Activated naive CD8-positive, alpha-beta T cell (primary cell): ENCODE data around the gene ELP1.
"Not testable (repeated sequence)": the region's sequence is repeated elsewhere in the genome, so short reads cannot be mapped to it uniquely, and the experiment has no call there.

Experiments used
- H3K27ac Mint-ChIP-seq: one replicate; pipeline ENCODE4 v1.8.0; 2021; ENCODE audit warnings: mixed read lengths
- H3K27me3 Mint-ChIP-seq: one replicate; pipeline ENCODE4 v1.8.0; 2021; ENCODE audit warnings: mixed read lengths
- H3K36me3 Mint-ChIP-seq: one replicate; pipeline ENCODE4 v1.8.0; 2021; ENCODE audit warnings: mixed read lengths
- H3K4me1 Mint-ChIP-seq: one replicate; pipeline ENCODE4 v1.8.0; 2021; ENCODE audit warnings: low read depth, mixed read lengths
- H3K4me3 Mint-ChIP-seq: one replicate; pipeline ENCODE4 v1.8.0; 2021; ENCODE audit warnings: mild to moderate bottlenecking, mixed read lengths
- H3K9me3 Mint-ChIP-seq: one replicate; pipeline ENCODE4 v1.8.0; 2021; ENCODE audit warnings: low read depth, mixed read lengths

The ELP1 gene

GRCh38 chr9:108903420-108904103 is 30.4 kb downstream of the ELP1 start:
- no peak overlapping the region for H3K27ac Mint-ChIP-seq
- no peaks in the 10 kb centered on the region for H3K9me3 Mint-ChIP-seq
- no peaks in the 10 kb centered on the region for H3K27me3 Mint-ChIP-seq
- H3K4me1 Mint-ChIP-seq = no peaks in the 10 kb centered on the region
- no peak overlapping the region for H3K4me3 Mint-ChIP-seq
- H3K36me3 Mint-ChIP-seq = peaks cover 22% of the 10 kb centered on the region

GRCh38 chr9:108900176-108900575 is 33.7 kb downstream of the ELP1 start:
- Mint-ChIP-seq H3K36me3 (peaks cover 34% of the 10 kb centered on the region), H3K27me3 (no peaks in the 10 kb centered on the region)

GRCh38 chr9:108899023-108899695 is 34.8 kb downstream of the ELP1 start:
- peaks cover 34% of the 10 kb centered on the region for H3K36me3 Mint-ChIP-seq
- H3K4me1 Mint-ChIP-seq, H3K27ac Mint-ChIP-seq, H3K9me3 Mint-ChIP-seq, H3K4me3 Mint-ChIP-seq, H3K27me3 Mint-ChIP-seq: not testable (repeated sequence)

More at GRCh38 chr9:108900176-108900575, 33.7 kb downstream of the ELP1 start:
- Mint-ChIP-seq H3K4me1 (no peaks in the 10 kb centered on the region), H3K9me3 (no peaks in the 10 kb centered on the region), H3K4me3 (no peak overlapping the region), H3K27ac (no peak overlapping the region)

- Mint-ChIP-seq H3K4me3 (no peak overlapping the region), H3K4me1 (no peaks in the 10 kb centered on the region), H3K27ac (no peak overlapping the region), H3K27me3 (no peaks in the 10 kb centered on the region), H3K9me3 (no peaks in the 10 kb centered on the region), H3K36me3 (peaks cover 28% of the 10 kb centered on the region)
These were observed 36.4 kb downstream of the ELP1 start for GRCh38 chr9:108897324-108898096.

- no peak overlapping the region for H3K4me3 Mint-ChIP-seq
- no peaks in the 10 kb centered on the region for H3K27me3 Mint-ChIP-seq
- H3K36me3 Mint-ChIP-seq = peaks cover 34% of the 10 kb centered on the region
These were observed 39.5 kb downstream of the ELP1 start for GRCh38 chr9:108894225-108894997.

GRCh38 chr9:108889649-108890067 is 44.3 kb downstream of the ELP1 start:
- peaks cover 20% of the 10 kb centered on the region for H3K4me1 Mint-ChIP-seq
- no peaks in the 10 kb centered on the region for H3K27me3 Mint-ChIP-seq
- no peaks in the 10 kb centered on the region for H3K9me3 Mint-ChIP-seq
- H3K27ac Mint-ChIP-seq = peak overlapping the region; percentile 6
- H3K36me3 Mint-ChIP-seq = peaks cover 24% of the 10 kb centered on the region
- H3K4me3 Mint-ChIP-seq = no peak overlapping the region

More at GRCh38 chr9:108894225-108894997, 39.5 kb downstream of the ELP1 start:
- Mint-ChIP-seq H3K27ac (no peak overlapping the region), H3K4me1 (no peaks in the 10 kb centered on the region), H3K9me3 (no peaks in the 10 kb centered on the region)

GRCh38 chr9:108886594-108887271 is 47.2 kb downstream of the ELP1 start:
- H3K27me3 Mint-ChIP-seq, H3K9me3 Mint-ChIP-seq: not testable (repeated sequence)
- H3K4me1 Mint-ChIP-seq = peaks cover 22% of the 10 kb centered on the region
- peaks cover 25% of the 10 kb centered on the region for H3K36me3 Mint-ChIP-seq
- H3K4me3 Mint-ChIP-seq = peak overlapping the region; percentile 52
- H3K27ac Mint-ChIP-seq = peak overlapping the region; percentile 94

GRCh38 chr9:108885643-108886348 is 48.1 kb downstream of the ELP1 start:
- no peaks in the 10 kb centered on the region for H3K9me3 Mint-ChIP-seq
- H3K4me3 Mint-ChIP-seq = peak overlapping the region; percentile 52
- peak overlapping the region; percentile 94 for H3K27ac Mint-ChIP-seq
- H3K36me3 Mint-ChIP-seq = peaks cover 23% of the 10 kb centered on the region
- no peaks in the 10 kb centered on the region for H3K27me3 Mint-ChIP-seq
- H3K4me1 Mint-ChIP-seq = peaks cover 22% of the 10 kb centered on the region

GRCh38 chr9:108884701-108885100 is 49.2 kb downstream of the ELP1 start:
- Mint-ChIP-seq H3K4me3 (no peak overlapping the region), H3K4me1 (peaks cover 22% of the 10 kb centered on the region), H3K36me3 (peaks cover 22% of the 10 kb centered on the region), H3K9me3 (no peaks in the 10 kb centered on the region), H3K27me3 (no peaks in the 10 kb centered on the region), H3K27ac (peak overlapping the region; percentile 46)

GRCh38 chr9:108883085-108883484 is 50.8 kb downstream of the ELP1 start:
- Mint-ChIP-seq H3K4me1 (peaks cover 22% of the 10 kb centered on the region), H3K36me3 (peaks cover 31% of the 10 kb centered on the region), H3K9me3 (no peaks in the 10 kb centered on the region), H3K27ac (no peak overlapping the region), H3K4me3 (no peak overlapping the region), H3K27me3 (no peaks in the 10 kb centered on the region)

- H3K36me3 Mint-ChIP-seq = peaks cover 34% of the 10 kb centered on the region
- H3K4me3 Mint-ChIP-seq = no peak overlapping the region
- peaks cover 20% of the 10 kb centered on the region for H3K4me1 Mint-ChIP-seq
- no peaks in the 10 kb centered on the region for H3K9me3 Mint-ChIP-seq
- H3K27ac Mint-ChIP-seq = peak overlapping the region; percentile 24
- no peaks in the 10 kb centered on the region for H3K27me3 Mint-ChIP-seq
These were observed 51.7 kb downstream of the ELP1 start for GRCh38 chr9:108882052-108882888.

- peaks cover 11% of the 10 kb centered on the region for H3K4me1 Mint-ChIP-seq
- H3K27me3 Mint-ChIP-seq = no peaks in the 10 kb centered on the region
- peaks cover 31% of the 10 kb centered on the region for H3K36me3 Mint-ChIP-seq
- H3K4me3 Mint-ChIP-seq = no peak overlapping the region
- H3K9me3 Mint-ChIP-seq = no peaks in the 10 kb centered on the region
- no peak overlapping the region for H3K27ac Mint-ChIP-seq
These were observed 53.1 kb downstream of the ELP1 start for GRCh38 chr9:108880738-108881316.

GRCh38 chr9:108877524-108877923 is 56.4 kb downstream of the ELP1 start:
- Mint-ChIP-seq H3K27ac (no peak overlapping the region), H3K36me3 (peaks cover 33% of the 10 kb centered on the region)

More at GRCh38 chr9:108877524-108877923, 56.4 kb downstream of the ELP1 start:
- Mint-ChIP-seq H3K9me3 (no peaks in the 10 kb centered on the region), H3K4me1 (peaks cover 2% of the 10 kb centered on the region), H3K4me3 (no peak overlapping the region), H3K27me3 (no peaks in the 10 kb centered on the region)
